ENCODE measurements around the gene ACAP2.
"Not testable (repeated sequence)": the region's sequence is repeated elsewhere in the genome, so short reads cannot be mapped to it uniquely, and the experiment has no call there.

Gene ACAP2

GRCh38 chr3:195236076-195236798 lies 206.6 kb downstream of the ACAP2 start:
- no peak for TF ChIP-seq CTCF (conservative IDR thresholded peaks at IDR 0.05; ENCODE audit: low read depth, low read length)
- Histone ChIP-seq H3K4me3 (IDR thresholded peaks at IDR 0.05; ENCODE audit: insufficient read depth, low read depth, low read length) (no peak overlapping the region), H3K27ac (no peak overlapping the region), H3K4me2 (no peak overlapping the region), H3K4me1 (ENCODE audit: low read depth, poor library complexity, severe bottlenecking) (no peaks in the 10 kb centered on the region), H3K36me3 (ENCODE audit: insufficient read depth) (no peaks in the 10 kb centered on the region), H2AFZ (ENCODE audit: low read depth) (no peak overlapping the region), H4K20me1 (ENCODE audit: insufficient read depth) (no peaks in the 10 kb centered on the region), H3K79me2 (ENCODE audit: insufficient read depth, low read depth) (no peaks in the 10 kb centered on the region), H3K9ac (no peak overlapping the region), H3K27me3 (ENCODE audit: insufficient read depth, low read depth) (no peaks in the 10 kb centered on the region)

- Histone ChIP-seq H3K36me3 (ENCODE audit: insufficient read depth) (no peaks in the 10 kb centered on the region), H3K27ac (no peak overlapping the region), H4K20me1 (ENCODE audit: insufficient read depth) (no peaks in the 10 kb centered on the region), H3K79me2 (ENCODE audit: insufficient read depth, low read depth) (no peaks in the 10 kb centered on the region), H3K27me3 (ENCODE audit: insufficient read depth, low read depth) (no peaks in the 10 kb centered on the region), H3K9ac (no peak overlapping the region), H2AFZ (ENCODE audit: low read depth) (no peak overlapping the region), H3K4me2 (no peak overlapping the region), H3K4me3 (IDR thresholded peaks at IDR 0.05; ENCODE audit: insufficient read depth, low read depth, low read length) (no peak overlapping the region), H3K4me1 (ENCODE audit: low read depth, poor library complexity, severe bottlenecking) (no peaks in the 10 kb centered on the region)
- no peak for TF ChIP-seq CTCF (conservative IDR thresholded peaks at IDR 0.05; ENCODE audit: low read depth, low read length)
Observed at GRCh38 chr3:195230244-195230643, 212.6 kb downstream of the ACAP2 start.

- H3K27ac ChIP-seq; H3K9ac ChIP-seq; H4K20me1 ChIP-seq (ENCODE audit: insufficient read depth); H3K79me2 ChIP-seq (ENCODE audit: insufficient read depth, low read depth); H3K4me3 ChIP-seq (IDR thresholded peaks at IDR 0.05; ENCODE audit: insufficient read depth, low read depth, low read length); H3K4me1 ChIP-seq (ENCODE audit: low read depth, poor library complexity, severe bottlenecking); H3K4me2 ChIP-seq; H3K36me3 ChIP-seq (ENCODE audit: insufficient read depth); H2AFZ ChIP-seq (ENCODE audit: low read depth); H3K27me3 ChIP-seq (ENCODE audit: insufficient read depth, low read depth): not testable (repeated sequence)
Observed at GRCh38 chr3:195228886-195229285, 213.9 kb downstream of the ACAP2 start.

GRCh38 chr3:195227871-195228270 lies 214.9 kb downstream of the ACAP2 start:
- Histone ChIP-seq H3K27me3 (ENCODE audit: insufficient read depth, low read depth) (no peaks in the 10 kb centered on the region), H2AFZ (ENCODE audit: low read depth) (no peak overlapping the region), H3K4me2 (no peak overlapping the region), H3K9ac (no peak overlapping the region), H4K20me1 (ENCODE audit: insufficient read depth) (no peaks in the 10 kb centered on the region), H3K36me3 (ENCODE audit: insufficient read depth) (no peaks in the 10 kb centered on the region), H3K4me3 (IDR thresholded peaks at IDR 0.05; ENCODE audit: insufficient read depth, low read depth, low read length) (no peak overlapping the region), H3K79me2 (ENCODE audit: insufficient read depth, low read depth) (no peaks in the 10 kb centered on the region), H3K4me1 (ENCODE audit: low read depth, poor library complexity, severe bottlenecking) (no peaks in the 10 kb centered on the region), H3K27ac (no peak overlapping the region)
- TF ChIP-seq CTCF (conservative IDR thresholded peaks at IDR 0.05; ENCODE audit: low read depth, low read length) = no peak

GRCh38 chr3:195226900-195227447 lies 215.8 kb downstream of the ACAP2 start:
- TF ChIP-seq CTCF (conservative IDR thresholded peaks at IDR 0.05; ENCODE audit: low read depth, low read length) = no peak
- Histone ChIP-seq H3K4me3 (IDR thresholded peaks at IDR 0.05; ENCODE audit: insufficient read depth, low read depth, low read length) (no peak overlapping the region), H3K36me3 (ENCODE audit: insufficient read depth) (no peaks in the 10 kb centered on the region), H2AFZ (ENCODE audit: low read depth) (no peak overlapping the region), H3K9ac (no peak overlapping the region), H4K20me1 (ENCODE audit: insufficient read depth) (no peaks in the 10 kb centered on the region), H3K4me2 (no peak overlapping the region), H3K27me3 (ENCODE audit: insufficient read depth, low read depth) (no peaks in the 10 kb centered on the region), H3K27ac (no peak overlapping the region), H3K79me2 (ENCODE audit: insufficient read depth, low read depth) (no peaks in the 10 kb centered on the region), H3K4me1 (ENCODE audit: low read depth, poor library complexity, severe bottlenecking) (no peaks in the 10 kb centered on the region)

Measured in KMS-11 (cell line).